NCI-H2029 treated with DMSO at 0.1 percent for 48 hours (cell line): ENCODE results near the gene COA6.

ENCODE experiments used
- DNase-seq: peaks from one replicate; lab custom pipeline; 2025; lab: John Stamatoyannopoulos, UW

Gene COA6

GRCh38 chr1:234412830-234413229 is 39.6 kb downstream of the COA6 start:
- DNase-seq: no peak

GRCh38 chr1:234413485-234413884 is 40.2 kb downstream of the COA6 start:
- no peak for DNase-seq

GRCh38 chr1:234413990-234414389 is 40.7 kb downstream of the COA6 start:
- no peak for DNase-seq

- no peak for DNase-seq
Observed at GRCh38 chr1:234427950-234428646, 54.8 kb downstream of the COA6 start.

- no peak for DNase-seq
Observed at GRCh38 chr1:234429434-234429806, 56.2 kb downstream of the COA6 start.

GRCh38 chr1:234430691-234431090 is 57.4 kb downstream of the COA6 start:
- no peak for DNase-seq

- DNase-seq: no peak
Observed at GRCh38 chr1:234431255-234431654, 58.0 kb downstream of the COA6 start.

GRCh38 chr1:234433563-234434285 is 60.5 kb downstream of the COA6 start:
- no peak for DNase-seq
